SK-N-SH (cell line): ENCODE measurements around the gene RPS6KA2. TPM values are rescaled to one million over a fixed set of nuclear protein-coding genes. Genes with fewer than 3 reads are reported as not detected.

Experiments used
- CTCF ChIA-PET: fragments of 300-600, 350-600 bp; formaldehyde crosslinking; extraction: SDS; loops from one replicate; lab custom pipeline; 2021; lab: Yijun Ruan, JAX
- POLR2A ChIA-PET: fragments of 350-600 bp; sonication (Branson Sonifier 250); formaldehyde crosslinking; extraction: SDS; loops from one replicate; lab custom pipeline; 2020; ENCODE audit warnings: antibody characterized with exemption, inconsistent platforms; lab: Yijun Ruan, JAX
- DNase-seq: peaks from one replicate; pipeline ENCODE4 v3.0.0; 2012
- H2AFZ ChIP-seq: fragments of 200-600 bp; sonication (generic); 2 replicates; pipeline ENCODE4 v1.8.1; 2016; ENCODE audit warnings: antibody characterized with exemption, mild to moderate bottlenecking, low read depth
- H3F3A ChIP-seq: fragments of 200-600 bp; sonication (generic); replicated peaks from 2 replicates; pipeline ENCODE3; 2016; ENCODE audit warnings: antibody characterized with exemption, mild to moderate bottlenecking; ENCODE audit not compliant: insufficient read depth
- H3K27ac ChIP-seq, 2 experiments: fragments of 200-500 bp in 1 of 2; fragments of 200-600 bp in 1 of 2; sonication (Bioruptor generic) in 1 of 2; sonication (generic), shearing (Covaris generic) in 1 of 2; 2 replicates each; pipeline versions ENCODE4 v1.5.1 to v1.6.1; 2014 to 2016; ENCODE audit warnings: low read depth in 2 of 2, inconsistent platforms in 1 of 2, low read length in 1 of 2, mild to moderate bottlenecking in 1 of 2, mixed read lengths in 1 of 2
- H3K27me3 ChIP-seq: fragments of 200-600 bp; sonication (generic), shearing (Covaris generic); 2 replicates; pipeline ENCODE4 v1.6.1; 2016; ENCODE audit warnings: mixed run types; ENCODE audit not compliant: insufficient read depth
- H3K36me3 ChIP-seq, 2 experiments: fragments of 200-500 bp in 1 of 2; fragments of 200-600 bp in 1 of 2; sonication (Bioruptor generic) in 1 of 2; sonication (generic) in 1 of 2; replicated peaks in 1 of 2; 2 replicates each; pipeline versions ENCODE3 to v1.5.1; 2014 to 2016; ENCODE audit warnings: low read length in 1 of 2, mild to moderate bottlenecking in 1 of 2; ENCODE audit not compliant: insufficient read depth in 2 of 2, control insufficient read depth in 1 of 2
- H3K4me1 ChIP-seq, 2 experiments: fragments of 200-500 bp in 1 of 2; fragments of 200-600 bp in 1 of 2; sonication (Bioruptor generic) in 1 of 2; sonication (generic), shearing (Covaris generic) in 1 of 2; 2 replicates each; pipeline versions ENCODE4 v1.5.1 to v1.6.1; 2014 to 2016; ENCODE audit warnings: low read depth in 1 of 2, low read length in 1 of 2, mixed run types in 1 of 2; ENCODE audit not compliant: insufficient read depth in 2 of 2, control insufficient read depth in 1 of 2
- H3K4me2 ChIP-seq: fragments of 200-600 bp; sonication (generic), shearing (Covaris generic); 2 replicates; pipeline ENCODE4 v1.6.1; 2017; ENCODE audit warnings: mixed run types
- H3K4me3 ChIP-seq, 2 experiments: fragments of 200-500 bp in 1 of 2; fragments of 200-600 bp in 1 of 2; sonication (Bioruptor generic) in 1 of 2; sonication (generic), shearing (Covaris generic) in 1 of 2; 2 replicates each; pipeline versions ENCODE4 v1.5.1 to v1.8.1; 2014 to 2016; ENCODE audit warnings: low read depth in 2 of 2, inconsistent platforms in 1 of 2, low read length in 1 of 2, mild to moderate bottlenecking in 1 of 2, mixed read lengths in 1 of 2, moderate library complexity in 1 of 2
- H3K79me2 ChIP-seq: fragments of 200-600 bp; sonication (generic); 2 replicates; pipeline ENCODE4 v1.8.1; 2017; ENCODE audit warnings: mild to moderate bottlenecking; ENCODE audit not compliant: insufficient read depth
- H3K9ac ChIP-seq: fragments of 200-600 bp; sonication (generic); 2 replicates; pipeline ENCODE4 v1.6.1; 2017; ENCODE audit warnings: mixed run types
- H3K9me2 ChIP-seq: fragments of 200-600 bp; sonication (generic); 2 replicates; pipeline ENCODE4 v1.6.1; 2017; ENCODE audit warnings: mixed run types
- H3K9me3 ChIP-seq: fragments of 200-600 bp; sonication (generic); 2 replicates; pipeline ENCODE4 v1.6.1; 2017; ENCODE audit warnings: mixed run types, mild to moderate bottlenecking, moderate library complexity
- H4K20me1 ChIP-seq: fragments of 200-600 bp; sonication (generic); 2 replicates; pipeline ENCODE4 v1.6.1; 2017; ENCODE audit warnings: mild to moderate bottlenecking, mixed run types; ENCODE audit not compliant: insufficient read depth
- CTCF ChIP-seq: fragments of 200-600 bp; sonication (generic); IDR thresholded peaks from 2 replicates; pipeline ENCODE4 v1.6.1; 2017; ENCODE audit warnings: antibody characterized with exemption, mild to moderate bottlenecking, moderate library complexity
- EP300 ChIP-seq, 2 experiments: IDR thresholded peaks; 2 replicates each; pipeline versions ENCODE4 v1.4.0 to v1.6.1; 2012; ENCODE audit warnings: borderline replicate concordance in 1 of 2, low read depth in 1 of 2, low read length in 1 of 2
- FOSL2 ChIP-seq: IDR thresholded peaks from 2 replicates; pipeline ENCODE4 v1.4.0; 2012; ENCODE audit warnings: low read depth, mild to moderate bottlenecking, moderate library complexity, borderline replicate concordance
- FOXJ3 ChIP-seq: sonication (generic); formaldehyde crosslinking; IDR thresholded peaks from 2 replicates; pipeline ENCODE4 v1.5.1; 2020; ENCODE audit warnings: mild to moderate bottlenecking, missing genetic modification reagents
- MEF2A ChIP-seq: IDR thresholded peaks from 2 replicates; pipeline ENCODE4 v1.4.0; 2012; ENCODE audit warnings: low read depth, borderline replicate concordance
- MXI1 ChIP-seq: IDR thresholded peaks from 2 replicates; pipeline ENCODE4 v1.6.1; 2012; ENCODE audit warnings: mild to moderate bottlenecking, low read depth, low read length, improper control_type of control experiment
- REST ChIP-seq: IDR thresholded peaks from 2 replicates; pipeline ENCODE4 v1.6.1; 2012; ENCODE audit warnings: mild to moderate bottlenecking, low read depth, low read length, moderate library complexity
- RFX5 ChIP-seq: IDR thresholded peaks from 2 replicates; pipeline ENCODE4 v1.6.1; 2012; ENCODE audit warnings: mild to moderate bottlenecking, improper control_type of control experiment, low read length
- USF2 ChIP-seq: fragments of 150-350 bp; IDR thresholded peaks from 2 replicates; pipeline ENCODE4 v1.6.1; 2017; ENCODE audit warnings: antibody characterized with exemption, low read length, low read depth, borderline replicate concordance
- WGBS: methylation state at CpG from one replicate; pipeline ENCODE4 v1.1.6; 2017; ENCODE audit warnings: low lambda C conversion rate; 5-methylcytosine and 5-hydroxymethylcytosine counted together
- polyA plus RNA-seq, 3 experiments: library from polyadenylated mRNA; depleted of rRNA; stranded (reverse); fragments of >200 nt; gene quantifications; 2 replicates each; pipeline ENCODE4 v1.2.3, GENCODE V29; 2012

RPS6KA2 gene
- polyA plus RNA-seq, 1 of the 3 experiments (the other 2 are of a cell fraction) = 59.5 TPM

- Histone ChIP-seq H3K9ac (no peak overlapping the region), H3K4me3 (no peak overlapping the region), H3K79me2 (no peaks in the 10 kb centered on the region), H3K4me1 (peaks cover 0 to 55% of the 10 kb centered on the region in 2 experiments; a peak in 2 of 4 replicates), H3K4me2 (no peak overlapping the region), H3K36me3 (no peaks in the 10 kb centered on the region), H3F3A (no peaks in the 10 kb centered on the region), H2AFZ (no peak overlapping the region), H4K20me1 (no peaks in the 10 kb centered on the region), H3K27me3 (no peaks in the 10 kb centered on the region; the same call in 1 of the 2 replicates), H3K9me2 (no peaks in the 10 kb centered on the region), H3K9me3 (no peaks in the 10 kb centered on the region), H3K27ac (no peak overlapping the region)
- ChIA-PET POLR2A (no interaction called here), CTCF (interaction anchor here (1.1 kb wide), 1 partner anchor 16 kb away, joined by 3 read pairs; no protein-coding TSS in a partner anchor)
- no peak for DNase-seq
- TF ChIP-seq MXI1 = no peak
- TF ChIP-seq EP300 (IDR thresholded peaks at IDR 0.05; ENCODE audit: borderline replicate concordance in 1 of 2, low read depth in 1 of 2, low read length in 1 of 2) = no peak
- no peak for TF ChIP-seq RFX5
- no peak for TF ChIP-seq REST
- TF ChIP-seq, all 33 proteins: peak for 0
- WGBS = 70% methylated on average over 3 of the region's 3 CpGs
These were observed 23.0 kb upstream of the RPS6KA2 start for GRCh38 chr6:166650047-166650446.

GRCh38 chr6:166648846-166649245 is 21.8 kb upstream of the RPS6KA2 start:
- Histone ChIP-seq H3K79me2 (no peaks in the 10 kb centered on the region), H3K4me2 (no peak overlapping the region), H3K36me3 (no peaks in the 10 kb centered on the region), H3K4me1 (peaks cover 0 to 46% of the 10 kb centered on the region in 2 experiments; a peak in 3 of 4 replicates), H3K9me2 (no peaks in the 10 kb centered on the region), H3K27me3 (no peaks in the 10 kb centered on the region), H3K9me3 (no peaks in the 10 kb centered on the region), H3F3A (no peaks in the 10 kb centered on the region), H2AFZ (no peak overlapping the region), H3K9ac (no peak overlapping the region), H3K27ac (peak overlapping the region in 1 of 2 experiments; percentile 29; a peak in 1 of 4 replicates), H4K20me1 (no peaks in the 10 kb centered on the region), H3K4me3 (no peak overlapping the region)
- ChIA-PET CTCF (interaction anchor here (1.1 kb wide), 1 partner anchor 15 kb away, joined by 3 read pairs; no protein-coding TSS in a partner anchor), POLR2A (no interaction called here)
- no peak for DNase-seq
- WGBS = 77% methylated on average over 9 of the region's 9 CpGs
- TF ChIP-seq MEF2A = no peak
- no peak for TF ChIP-seq FOXJ3 (CRISPR knock-in tag)
- no peak for TF ChIP-seq USF2
- no peak for TF ChIP-seq REST
- no peak for TF ChIP-seq EP300 (IDR thresholded peaks at IDR 0.05; ENCODE audit: borderline replicate concordance in 1 of 2, low read depth in 1 of 2, low read length in 1 of 2)
- no peak for TF ChIP-seq CTCF
- no peak for TF ChIP-seq FOSL2
